22Rv1 (cell line): ENCODE results near the gene SCAF4.

ENCODE experiments used
- H3K27ac ChIP-seq: fragments of 450-650 bp; 2 replicates; pipeline ENCODE4 v1.5.1; 2017
- CTCF ChIP-seq: fragments of 450-650 bp; IDR thresholded peaks from 2 replicates; pipeline ENCODE4 v1.5.1; 2017; ENCODE audit warnings: mild to moderate bottlenecking
- ZFX ChIP-seq: fragments of 450-650 bp; IDR thresholded peaks from 2 replicates; pipeline ENCODE4 v1.6.1; 2017; ENCODE audit warnings: antibody characterized with exemption, borderline replicate concordance

The SCAF4 gene, protein sequence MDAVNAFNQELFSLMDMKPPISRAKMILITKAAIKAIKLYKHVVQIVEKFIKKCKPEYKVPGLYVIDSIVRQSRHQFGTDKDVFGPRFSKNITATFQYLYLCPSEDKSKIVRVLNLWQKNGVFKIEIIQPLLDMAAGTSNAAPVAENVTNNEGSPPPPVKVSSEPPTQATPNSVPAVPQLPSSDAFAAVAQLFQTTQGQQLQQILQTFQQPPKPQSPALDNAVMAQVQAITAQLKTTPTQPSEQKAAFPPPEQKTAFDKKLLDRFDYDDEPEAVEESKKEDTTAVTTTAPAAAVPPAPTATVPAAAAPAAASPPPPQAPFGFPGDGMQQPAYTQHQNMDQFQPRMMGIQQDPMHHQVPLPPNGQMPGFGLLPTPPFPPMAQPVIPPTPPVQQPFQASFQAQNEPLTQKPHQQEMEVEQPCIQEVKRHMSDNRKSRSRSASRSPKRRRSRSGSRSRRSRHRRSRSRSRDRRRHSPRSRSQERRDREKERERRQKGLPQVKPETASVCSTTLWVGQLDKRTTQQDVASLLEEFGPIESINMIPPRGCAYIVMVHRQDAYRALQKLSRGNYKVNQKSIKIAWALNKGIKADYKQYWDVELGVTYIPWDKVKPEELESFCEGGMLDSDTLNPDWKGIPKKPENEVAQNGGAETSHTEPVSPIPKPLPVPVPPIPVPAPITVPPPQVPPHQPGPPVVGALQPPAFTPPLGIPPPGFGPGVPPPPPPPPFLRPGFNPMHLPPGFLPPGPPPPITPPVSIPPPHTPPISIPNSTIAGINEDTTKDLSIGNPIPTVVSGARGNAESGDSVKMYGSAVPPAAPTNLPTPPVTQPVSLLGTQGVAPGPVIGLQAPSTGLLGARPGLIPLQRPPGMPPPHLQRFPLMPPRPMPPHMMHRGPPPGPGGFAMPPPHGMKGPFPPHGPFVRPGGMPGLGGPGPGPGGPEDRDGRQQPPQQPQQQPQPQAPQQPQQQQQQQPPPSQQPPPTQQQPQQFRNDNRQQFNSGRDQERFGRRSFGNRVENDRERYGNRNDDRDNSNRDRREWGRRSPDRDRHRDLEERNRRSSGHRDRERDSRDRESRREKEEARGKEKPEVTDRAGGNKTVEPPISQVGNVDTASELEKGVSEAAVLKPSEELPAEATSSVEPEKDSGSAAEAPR

DNA sequence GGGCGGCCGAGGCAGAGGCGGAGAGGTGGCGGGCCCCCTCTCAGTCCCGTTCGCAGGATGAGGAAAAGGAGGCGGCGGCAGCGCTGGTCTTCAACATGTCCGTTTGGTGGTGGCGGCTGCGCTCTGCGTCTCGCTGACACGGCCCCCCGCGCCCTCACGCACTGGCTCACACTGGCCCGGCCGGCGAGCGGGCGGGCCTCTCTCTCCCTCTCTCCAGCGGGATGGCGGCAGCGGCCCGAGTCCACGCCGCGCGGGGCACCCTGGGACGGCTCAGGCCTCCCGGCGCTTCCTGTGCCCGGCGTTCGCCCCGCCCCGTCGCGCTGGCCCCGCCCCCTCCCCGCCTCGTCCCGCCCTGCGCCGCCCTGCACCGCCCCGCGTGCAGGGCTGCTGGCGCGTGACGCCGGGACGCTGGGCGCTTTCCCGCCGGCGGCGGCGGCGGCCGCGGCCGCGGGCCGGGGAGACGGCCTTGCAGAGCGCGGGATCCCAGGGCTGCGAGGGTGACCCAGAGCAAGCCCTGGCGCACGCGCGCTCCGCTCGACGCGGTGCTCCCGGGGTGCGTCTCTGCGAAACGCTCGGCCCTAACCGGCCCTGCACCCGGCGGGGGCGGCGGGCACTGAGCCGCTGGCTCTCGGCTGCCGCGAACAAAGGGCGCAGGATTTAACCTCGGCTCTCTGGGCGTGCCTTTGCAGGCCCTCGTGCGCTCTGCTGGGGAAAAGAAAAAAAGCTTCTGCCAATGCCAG lies at the start of gene SCAF4:
SCAF4 (minus strand) TSS at position 262 of the 740 bp plus-strand sequence. CDS start 426 bp downstream, outside the sequence.
- no peak for TF ChIP-seq ZFX
- no peak for TF ChIP-seq CTCF
- H3K27ac ChIP-seq, result peak within 1 kb of the TSS; percentile 86

- TF ChIP-seq CTCF (peak; percentile 44), ZFX (no peak)
- no peak overlapping the region for H3K27ac ChIP-seq
Observed at GRCh38 chr21:31780944-31781343, 49.0 kb upstream of the SCAF4 start.

- no peak overlapping the region for H3K27ac ChIP-seq
- TF ChIP-seq CTCF, result no peak
- TF ChIP-seq ZFX, result no peak
Observed at GRCh38 chr21:31778546-31778945, 46.6 kb upstream of the SCAF4 start.

DNA sequence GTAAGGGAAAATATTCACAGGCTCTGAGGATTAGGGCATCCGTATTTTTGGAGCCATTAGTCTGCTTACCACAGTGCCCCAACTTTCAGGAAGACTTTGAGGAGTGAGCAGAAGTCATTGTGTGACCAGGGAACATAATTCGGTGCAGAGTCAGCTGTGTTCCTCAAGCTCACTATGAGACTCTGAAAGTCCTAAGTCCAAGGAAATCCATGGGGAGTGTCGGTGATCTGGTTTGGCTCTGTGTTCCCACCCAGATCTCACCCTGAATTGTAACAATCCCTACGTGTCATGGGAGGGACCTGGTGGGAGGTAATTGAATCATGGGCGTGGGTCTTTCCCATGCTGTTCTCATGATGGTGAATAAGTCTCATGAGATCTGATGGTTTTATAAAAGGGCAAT lies 45.9 kb upstream of the SCAF4 start:
- TF ChIP-seq ZFX (no peak), CTCF (no peak)

GRCh38 chr21:31774031-31774430 lies 42.1 kb upstream of the SCAF4 start:
- TF ChIP-seq ZFX (no peak), CTCF (no peak)
- H3K27ac ChIP-seq, result no peak overlapping the region

More for the DNA sequence above, 45.9 kb upstream of the SCAF4 start:
- H3K27ac ChIP-seq, result no peak overlapping the region

- H3K27ac ChIP-seq, result no peak overlapping the region
- TF ChIP-seq CTCF (no peak), ZFX (no peak)
Observed at GRCh38 chr21:31772674-31773555, 41.0 kb upstream of the SCAF4 start.
